WERI-Rb-1 (cell line): ENCODE results near the gene TRIM72.

Experiments
- DNase-seq: peaks from one replicate; pipeline ENCODE4 v3.0.0-alpha.2; 2020
- H3K27ac ChIP-seq: fragments of 250-450 bp; sonication (Bioruptor Pico); 2 replicates; pipeline ENCODE4 v1.5.1; 2020; ENCODE audit warnings: mild to moderate bottlenecking, moderate library complexity
- H3K27me3 ChIP-seq: fragments of 250-450 bp; sonication (Bioruptor Pico); 2 replicates; pipeline ENCODE4 v1.5.1; 2021; ENCODE audit warnings: mild to moderate bottlenecking, low read depth, moderate library complexity; ENCODE audit not compliant: insufficient read depth, severe bottlenecking
- H3K36me3 ChIP-seq: fragments of 250-450 bp; sonication (Bioruptor Pico); 2 replicates; pipeline ENCODE4 v1.5.1; 2020; ENCODE audit warnings: mild to moderate bottlenecking, moderate library complexity
- H3K4me3 ChIP-seq: 2 replicates; pipeline ENCODE4 v1.5.1; 2011; ENCODE audit warnings: low read depth, mild to moderate bottlenecking, control low read depth, low read length
- H3K9me3 ChIP-seq: fragments of 250-450 bp; sonication (Bioruptor Pico); 2 replicates; pipeline ENCODE4 v1.5.1; 2021; ENCODE audit warnings: mild to moderate bottlenecking, moderate library complexity; ENCODE audit not compliant: severe bottlenecking
- TF ChIP-seq, protein P1 (sequence below): IDR thresholded peaks from 2 replicates; pipeline ENCODE4 v1.5.1; 2011; ENCODE audit warnings: low read depth, mild to moderate bottlenecking, control low read depth, inconsistent platforms, low read length

Gene TRIM72

GRCh38 chr16:31189412-31189778 is 24.5 kb upstream of the TRIM72 start:
- DNase-seq, result no peak
- H3K27me3 ChIP-seq, result no peaks in the 10 kb centered on the region
- H3K4me3 ChIP-seq, result no peak overlapping the region
- TF ChIP-seq, protein P1, sequence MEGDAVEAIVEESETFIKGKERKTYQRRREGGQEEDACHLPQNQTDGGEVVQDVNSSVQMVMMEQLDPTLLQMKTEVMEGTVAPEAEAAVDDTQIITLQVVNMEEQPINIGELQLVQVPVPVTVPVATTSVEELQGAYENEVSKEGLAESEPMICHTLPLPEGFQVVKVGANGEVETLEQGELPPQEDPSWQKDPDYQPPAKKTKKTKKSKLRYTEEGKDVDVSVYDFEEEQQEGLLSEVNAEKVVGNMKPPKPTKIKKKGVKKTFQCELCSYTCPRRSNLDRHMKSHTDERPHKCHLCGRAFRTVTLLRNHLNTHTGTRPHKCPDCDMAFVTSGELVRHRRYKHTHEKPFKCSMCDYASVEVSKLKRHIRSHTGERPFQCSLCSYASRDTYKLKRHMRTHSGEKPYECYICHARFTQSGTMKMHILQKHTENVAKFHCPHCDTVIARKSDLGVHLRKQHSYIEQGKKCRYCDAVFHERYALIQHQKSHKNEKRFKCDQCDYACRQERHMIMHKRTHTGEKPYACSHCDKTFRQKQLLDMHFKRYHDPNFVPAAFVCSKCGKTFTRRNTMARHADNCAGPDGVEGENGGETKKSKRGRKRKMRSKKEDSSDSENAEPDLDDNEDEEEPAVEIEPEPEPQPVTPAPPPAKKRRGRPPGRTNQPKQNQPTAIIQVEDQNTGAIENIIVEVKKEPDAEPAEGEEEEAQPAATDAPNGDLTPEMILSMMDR, result no peak
- H3K9me3 ChIP-seq, result no peaks in the 10 kb centered on the region
- H3K36me3 ChIP-seq, result peaks cover 100% of the 10 kb centered on the region
- H3K27ac ChIP-seq, result no peak overlapping the region

- TF ChIP-seq, protein P1, result no peak
Observed at GRCh38 chr16:31190061-31190460, 23.9 kb upstream of the TRIM72 start.

DNA sequence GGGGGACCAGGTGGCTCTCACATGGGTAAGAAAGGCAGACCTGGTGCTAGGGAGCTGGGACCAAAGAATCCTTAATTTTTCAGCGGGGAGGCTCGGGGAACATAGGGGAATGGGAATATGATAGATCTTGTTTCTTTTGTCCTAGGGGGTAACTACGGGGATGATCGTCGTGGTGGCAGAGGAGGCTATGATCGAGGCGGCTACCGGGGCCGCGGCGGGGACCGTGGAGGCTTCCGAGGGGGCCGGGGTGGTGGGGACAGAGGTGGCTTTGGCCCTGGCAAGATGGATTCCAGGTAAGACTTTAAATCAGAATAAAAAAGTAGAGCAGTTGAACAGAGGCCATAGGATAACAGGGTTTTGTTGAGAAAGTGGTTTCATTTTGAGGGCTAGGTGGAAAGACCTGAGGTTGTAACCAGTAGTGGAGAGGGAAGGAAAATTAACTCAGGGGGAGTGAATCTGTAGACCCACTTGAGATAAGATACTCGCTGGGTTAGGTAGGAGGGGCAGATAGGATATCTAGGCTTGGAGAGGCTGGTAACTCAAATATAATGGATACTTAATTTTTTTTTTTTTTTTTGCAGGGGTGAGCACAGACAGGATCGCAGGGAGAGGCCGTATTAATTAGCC is 23.0 kb upstream of the TRIM72 start:
- no peak overlapping the region for H3K4me3 ChIP-seq
- peaks cover 100% of the 10 kb centered on the region for H3K36me3 ChIP-seq
- TF ChIP-seq, protein P1, result no peak
- DNase-seq, result no peak
- no peaks in the 10 kb centered on the region for H3K27me3 ChIP-seq
- H3K27ac ChIP-seq, result no peak overlapping the region
- H3K9me3 ChIP-seq, result no peaks in the 10 kb centered on the region

More at GRCh38 chr16:31190061-31190460, 23.9 kb upstream of the TRIM72 start:
- DNase-seq, result no peak
- no peak overlapping the region for H3K4me3 ChIP-seq
- peaks cover 100% of the 10 kb centered on the region for H3K36me3 ChIP-seq
- H3K27ac ChIP-seq, result no peak overlapping the region
- H3K9me3 ChIP-seq, result no peaks in the 10 kb centered on the region
- H3K27me3 ChIP-seq, result no peaks in the 10 kb centered on the region

DNA sequence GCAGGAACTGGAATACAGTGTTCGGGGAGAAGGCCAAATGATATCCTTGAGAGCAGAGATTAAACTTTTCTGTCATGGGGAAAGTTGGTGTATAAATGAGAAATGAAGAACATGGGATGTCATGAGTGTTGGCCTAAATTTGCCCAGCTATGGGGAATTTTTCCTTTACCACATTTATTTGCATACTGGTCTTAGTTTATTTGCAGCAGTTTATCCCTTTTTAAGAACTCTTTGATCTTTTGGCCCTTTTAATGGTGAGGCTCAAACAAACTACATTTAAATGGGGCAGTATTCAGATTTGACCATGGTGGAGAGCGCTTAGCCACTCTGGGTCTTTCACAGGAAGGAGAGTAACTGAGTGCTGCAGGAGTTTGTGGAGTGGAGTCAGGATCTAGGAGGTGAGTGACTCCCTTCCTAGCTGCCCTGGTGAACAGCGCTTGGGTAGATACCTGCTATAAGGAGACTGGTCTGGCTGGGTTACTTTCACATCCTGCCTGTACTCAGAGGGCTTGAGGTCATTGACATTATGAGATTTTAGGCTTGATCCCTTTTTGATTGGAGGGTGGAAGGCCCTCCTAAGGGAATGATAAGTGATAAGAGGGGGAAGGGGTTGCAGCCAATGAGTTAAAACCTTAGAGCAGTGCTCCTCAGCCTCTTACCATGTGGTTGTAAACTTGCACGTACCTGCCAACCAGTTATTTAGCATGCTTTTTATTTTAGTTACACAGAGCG is 22.1 kb upstream of the TRIM72 start:
- TF ChIP-seq, protein P1, result no peak
- H3K36me3 ChIP-seq, result peaks cover 100% of the 10 kb centered on the region
- DNase-seq, result no peak

GRCh38 chr16:31192856-31193642 is 20.9 kb upstream of the TRIM72 start:
- Histone ChIP-seq H3K36me3 (peaks cover 93% of the 10 kb centered on the region), H3K4me3 (no peak overlapping the region), H3K9me3 (no peaks in the 10 kb centered on the region), H3K27me3 (no peaks in the 10 kb centered on the region), H3K27ac (no peak overlapping the region)
- DNase-seq, result no peak
- TF ChIP-seq, protein P1, result no peak

More for the DNA sequence above, 22.1 kb upstream of the TRIM72 start:
- no peak overlapping the region; the same call in 1 of the 2 replicates for H3K27ac ChIP-seq
- no peak overlapping the region for H3K4me3 ChIP-seq
- no peaks in the 10 kb centered on the region for H3K27me3 ChIP-seq
- H3K9me3 ChIP-seq, result no peaks in the 10 kb centered on the region
